Testis (tissue), 3 donors: Measurements from ENCODE around the gene RAB8A. TPM values are rescaled to one million over a fixed set of nuclear protein-coding genes. Genes with fewer than 3 reads are reported as not detected.

Experiments used
- DNase-seq: peaks from one replicate; pipeline ENCODE4 v3.0.0-alpha.2; 2019
- H3K27ac ChIP-seq, 2 donors: fragments of 200-600 bp; sonication (generic); one replicate each; pipeline ENCODE4 v1.5.1; 2019
- H3K27me3 ChIP-seq: fragments of 200-600 bp; sonication (generic); one replicate; pipeline ENCODE4 v1.5.1; 2019
- H3K36me3 ChIP-seq: fragments of 200-600 bp; sonication (generic); one replicate; pipeline ENCODE4 v1.5.1; 2017; ENCODE audit warnings: low read depth; ENCODE audit errors: missing control alignments
- H3K4me1 ChIP-seq: fragments of 200-600 bp; sonication (generic); one replicate; pipeline ENCODE4 v1.5.1; 2019
- H3K4me3 ChIP-seq, 2 donors: fragments of 200-600 bp; sonication (generic); one replicate each; pipeline ENCODE4 v1.5.1; 2017 to 2019
- H3K9me3 ChIP-seq: fragments of 200-600 bp; sonication (generic); one replicate; pipeline ENCODE4 v1.5.1; 2017
- POLR2A ChIP-seq: fragments of 450-650 bp; IDR thresholded peaks from one replicate; pipeline ENCODE4 v1.6.1; 2017; ENCODE audit warnings: antibody characterized with exemption, mild to moderate bottlenecking, moderate library complexity
- WGBS, 2 donors: methylation state at CpG; one replicate each; pipeline ENCODE4 v1.1.5; 2018; 5-methylcytosine and 5-hydroxymethylcytosine counted together
- intact Hi-C: fragments of 100-400 bp; cut with DNase I; formaldehyde crosslinking; loops from one replicate; pipeline ENCODE4 v1.15.1; 2023; ENCODE audit warnings: low total_unique reads
- polyA plus RNA-seq: library from polyadenylated mRNA; stranded (reverse); fragments of 350-450 nt; fragmentation: Illumina TruSeq; extraction: RNeasy Lipid Tissue Mini Kit (QIAGEN cat#74804); gene quantifications from one replicate; pipeline ENCODE4 v1.2.3, GENCODE V29; 2014; ENCODE audit warnings: low read depth, low replicate concordance; ENCODE audit not compliant: insufficient read depth
- total RNA-seq, 2 donors: library from RNA; depleted of rRNA; stranded (reverse); fragments of >200 nt; gene quantifications; one replicate each; pipeline ENCODE4 v1.2.3, GENCODE V29; 2016
- TF ChIP-seq, protein P1 (sequence below), 3 experiments: fragments of 450-650 bp in 2 of 3; fragments of 200-600 bp in 1 of 3; sonication (generic) in 1 of 3; IDR thresholded peaks; one replicate each; pipeline ENCODE4 v1.5.1; 2016 to 2019; ENCODE audit warnings: antibody characterized with exemption in 3 of 3, mild to moderate bottlenecking in 2 of 3, moderate library complexity in 1 of 3

The RAB8A gene
- total and polyA plus RNA-seq, 3 donors from 2014 or later: 45.9 to 69.0 (median 63.3) TPM

DNA sequence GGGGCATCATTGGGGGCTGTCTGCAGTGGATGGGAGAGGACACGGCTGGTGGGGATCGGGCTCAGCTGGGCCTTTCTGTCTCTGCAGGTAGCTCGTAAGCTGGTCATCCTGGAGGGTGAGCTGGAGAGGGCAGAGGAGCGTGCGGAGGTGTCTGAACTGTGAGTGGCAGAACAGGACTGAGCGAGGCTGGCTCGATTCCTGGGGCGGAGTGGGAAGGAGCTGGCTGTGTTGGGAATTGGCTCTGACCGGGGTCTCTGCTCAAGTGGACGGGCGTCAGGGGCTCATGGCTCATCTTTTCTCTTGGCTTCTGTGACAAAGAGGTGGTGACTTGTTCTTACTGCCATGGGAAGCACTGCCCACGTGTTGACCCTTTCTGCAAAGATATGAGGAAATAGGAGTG lies 23.7 kb upstream of the RAB8A start:
- 51 to 52% methylated on average over 11 to 12 of the region's 12 CpGs for WGBS, 2 donors
- H3K36me3 ChIP-seq: no peaks in the 10 kb centered on the region
- no peaks in the 10 kb centered on the region for H3K27me3 ChIP-seq
- peaks cover 43% of the 10 kb centered on the region for H3K4me1 ChIP-seq
- peak overlapping the region; percentile 16 to 48 for H3K27ac ChIP-seq
- intact Hi-C loops: no loop called here
- TF ChIP-seq, protein P1, sequence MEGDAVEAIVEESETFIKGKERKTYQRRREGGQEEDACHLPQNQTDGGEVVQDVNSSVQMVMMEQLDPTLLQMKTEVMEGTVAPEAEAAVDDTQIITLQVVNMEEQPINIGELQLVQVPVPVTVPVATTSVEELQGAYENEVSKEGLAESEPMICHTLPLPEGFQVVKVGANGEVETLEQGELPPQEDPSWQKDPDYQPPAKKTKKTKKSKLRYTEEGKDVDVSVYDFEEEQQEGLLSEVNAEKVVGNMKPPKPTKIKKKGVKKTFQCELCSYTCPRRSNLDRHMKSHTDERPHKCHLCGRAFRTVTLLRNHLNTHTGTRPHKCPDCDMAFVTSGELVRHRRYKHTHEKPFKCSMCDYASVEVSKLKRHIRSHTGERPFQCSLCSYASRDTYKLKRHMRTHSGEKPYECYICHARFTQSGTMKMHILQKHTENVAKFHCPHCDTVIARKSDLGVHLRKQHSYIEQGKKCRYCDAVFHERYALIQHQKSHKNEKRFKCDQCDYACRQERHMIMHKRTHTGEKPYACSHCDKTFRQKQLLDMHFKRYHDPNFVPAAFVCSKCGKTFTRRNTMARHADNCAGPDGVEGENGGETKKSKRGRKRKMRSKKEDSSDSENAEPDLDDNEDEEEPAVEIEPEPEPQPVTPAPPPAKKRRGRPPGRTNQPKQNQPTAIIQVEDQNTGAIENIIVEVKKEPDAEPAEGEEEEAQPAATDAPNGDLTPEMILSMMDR (IDR thresholded peaks at IDR 0.05): no peak
- no peak for TF ChIP-seq POLR2A
- no peaks in the 10 kb centered on the region for H3K9me3 ChIP-seq
- DNase-seq: no peak
- H3K4me3 ChIP-seq: no peak overlapping the region

DNA sequence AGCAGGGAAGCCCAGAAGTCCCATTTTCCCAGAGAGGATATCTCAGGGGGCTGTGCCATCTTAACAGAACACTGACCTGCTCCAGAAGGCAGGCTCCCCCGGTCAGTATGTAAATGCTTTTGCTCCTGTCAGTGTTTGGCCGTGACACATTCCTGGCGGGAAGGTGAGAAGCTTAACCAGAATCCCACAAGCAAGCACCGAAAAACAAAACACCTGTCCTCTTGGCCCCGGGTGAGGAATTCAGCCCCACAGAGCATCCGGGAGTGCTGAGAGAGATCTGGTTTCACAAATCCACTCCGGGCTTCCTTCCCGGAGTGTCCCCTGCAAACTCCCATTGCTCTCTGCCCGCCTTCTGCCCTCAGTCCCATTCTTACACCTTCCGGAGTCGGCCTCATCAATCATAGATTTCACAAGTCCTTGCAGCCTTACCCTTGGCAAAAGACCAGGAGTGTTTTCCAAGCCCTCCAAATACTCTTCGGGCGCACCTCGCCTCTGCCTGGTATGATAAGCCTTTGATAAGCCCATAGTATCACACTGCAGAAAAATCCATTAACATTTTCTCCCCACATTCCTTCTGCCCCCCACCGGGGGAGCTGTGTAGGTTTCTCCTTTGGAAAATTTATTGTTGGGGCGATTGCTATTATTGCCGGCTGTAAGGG lies 23.2 kb upstream of the RAB8A start:
- no peaks in the 10 kb centered on the region for H3K27me3 ChIP-seq
- DNase-seq: no peak
- peak overlapping the region; percentile 16 to 48 for H3K27ac ChIP-seq
- WGBS, 2 donors: 51 to 53% methylated on average over 17 of the region's 17 CpGs
- H3K36me3 ChIP-seq: no peaks in the 10 kb centered on the region
- H3K4me3 ChIP-seq: no peak overlapping the region
- H3K4me1 ChIP-seq: peaks cover 43% of the 10 kb centered on the region
- intact Hi-C loops: no loop called here
- H3K9me3 ChIP-seq: no peaks in the 10 kb centered on the region
- TF ChIP-seq, protein P1 (IDR thresholded peaks at IDR 0.05): peak in 1 of 3 experiments; percentile 6
- TF ChIP-seq POLR2A: no peak

DNA sequence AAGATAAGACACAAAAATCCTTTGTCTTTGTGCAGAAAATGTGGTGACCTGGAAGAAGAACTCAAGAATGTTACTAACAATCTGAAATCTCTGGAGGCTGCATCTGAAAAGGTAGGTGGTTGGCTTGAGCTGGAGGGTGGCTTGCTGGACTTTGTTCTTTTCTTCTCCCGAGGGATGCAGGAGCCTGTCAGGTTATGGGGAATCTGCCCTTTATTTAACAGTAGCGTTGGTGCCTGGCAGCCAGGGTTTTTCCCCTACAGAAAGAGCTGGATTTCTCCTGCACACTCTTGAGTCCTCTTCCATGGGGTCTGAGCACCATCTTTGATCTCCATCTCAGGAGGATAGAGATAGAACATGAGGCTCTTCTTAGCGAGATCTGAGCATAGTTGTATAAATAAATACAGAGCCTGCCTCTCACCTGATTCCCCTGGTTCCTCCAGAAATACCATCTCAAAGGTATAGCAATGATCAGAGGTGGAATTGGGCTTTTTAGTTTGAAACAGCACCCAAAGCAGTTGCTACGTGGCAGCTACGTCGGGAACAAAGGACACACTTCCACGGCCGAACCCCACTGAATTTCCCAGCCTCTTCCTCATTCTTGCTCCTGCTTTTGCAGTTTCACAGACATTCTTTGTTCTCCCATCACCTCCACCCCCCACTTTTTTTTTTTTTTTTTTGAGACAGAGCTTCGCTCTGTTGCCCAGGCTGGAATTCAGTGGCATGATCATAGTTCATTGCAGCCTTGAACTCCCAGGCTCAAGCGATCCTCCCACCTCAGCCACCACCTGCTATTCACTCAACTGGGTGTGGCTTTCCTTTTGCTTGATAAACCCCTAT lies 22.5 kb upstream of the RAB8A start:
- DNase-seq: peak; percentile 84
- 47 to 71% methylated on average over 10 of the region's 10 CpGs for WGBS, 2 donors

DNA sequence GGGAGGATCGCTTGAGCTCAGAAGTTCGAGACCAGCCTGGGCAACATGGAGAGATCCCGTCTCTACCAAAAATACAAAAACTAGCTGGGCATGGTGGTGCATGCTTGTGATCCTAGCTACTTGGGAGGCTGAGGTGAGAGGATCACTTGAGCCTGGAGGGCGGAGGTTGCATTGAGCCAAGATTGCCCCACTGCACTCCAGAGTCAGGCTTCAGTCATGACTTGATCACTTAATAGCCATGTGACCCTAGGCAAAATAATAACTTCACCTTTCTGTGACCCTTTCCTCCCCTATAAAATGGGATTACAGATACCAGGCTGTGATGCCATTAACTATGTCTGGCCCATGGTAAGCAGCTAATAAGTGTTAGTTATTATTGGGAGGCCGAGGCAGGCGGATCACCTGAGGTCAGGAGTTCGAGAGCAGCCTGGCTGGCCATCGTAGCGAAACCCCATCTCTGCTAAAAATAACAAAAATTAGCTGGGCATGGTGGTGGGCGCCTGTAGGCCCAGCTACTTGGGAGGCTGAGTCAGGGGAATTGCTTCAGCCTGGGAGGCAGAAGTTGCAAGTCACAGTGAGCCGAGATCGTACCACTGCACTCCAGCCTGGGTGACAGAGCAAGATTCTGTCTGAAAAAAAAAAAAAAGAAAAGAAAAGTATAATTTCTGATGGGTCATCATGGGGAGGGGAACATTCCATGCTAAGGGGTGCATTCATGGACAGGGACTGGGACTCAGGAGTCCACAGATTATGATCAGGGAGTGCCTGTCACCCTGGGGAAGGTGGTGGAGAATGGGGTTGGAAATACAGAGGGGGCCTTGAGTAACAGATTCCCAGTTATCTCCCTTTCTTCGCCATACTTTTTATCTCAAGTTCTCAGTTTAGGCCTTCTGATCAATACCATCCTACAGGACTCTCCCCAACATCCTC lies 19.9 kb upstream of the RAB8A start:
- Histone ChIP-seq H3K4me3 (no peak overlapping the region), H3K27me3 (no peaks in the 10 kb centered on the region), H3K4me1 (peaks cover 34% of the 10 kb centered on the region), H3K9me3 (no peaks in the 10 kb centered on the region), H3K36me3 (no peaks in the 10 kb centered on the region), H3K27ac (peak overlapping the region in 1 of 2 donors; percentile 53)
- intact Hi-C loops: no loop called here
- WGBS, 2 donors: 92 to 94% methylated on average over 13 of the region's 13 CpGs
- TF ChIP-seq POLR2A: no peak
- TF ChIP-seq, protein P1 (IDR thresholded peaks at IDR 0.05): no peak
- no peak for DNase-seq

More for the DNA sequence above, 22.5 kb upstream of the RAB8A start:
- Histone ChIP-seq H3K27me3 (no peaks in the 10 kb centered on the region), H3K36me3 (no peaks in the 10 kb centered on the region), H3K9me3 (no peaks in the 10 kb centered on the region), H3K4me3 (no peak overlapping the region), H3K27ac (peak overlapping the region; percentile 12 to 48), H3K4me1 (peaks cover 43% of the 10 kb centered on the region)
- intact Hi-C loops: no loop called here
- TF ChIP-seq POLR2A: no peak
- TF ChIP-seq, protein P1 (IDR thresholded peaks at IDR 0.05): no peak
